Stimulated activated naive CD8-positive, alpha-beta T cell treated with anti-CD3 and anti-CD28 coated beads, Interleukin-15, Interleukin-2, amounts not matched to agents 100 U/mL and 50 U/mL, for 24 hours (primary cell): ENCODE results near the gene TNFSF4.
"Not testable (repeated sequence)": the region's sequence is repeated elsewhere in the genome, so short reads cannot be mapped to it uniquely, and the experiment has no call there.

Source experiments
- ATAC-seq: fragments of 150-1000 bp; cut with Tn5 transposase; one replicate; pipeline ENCODE4 v1.10.0; 2021
- DNase-seq: peaks from one replicate; pipeline ENCODE4 v3.0.0; 2021

Gene TNFSF4

DNA sequence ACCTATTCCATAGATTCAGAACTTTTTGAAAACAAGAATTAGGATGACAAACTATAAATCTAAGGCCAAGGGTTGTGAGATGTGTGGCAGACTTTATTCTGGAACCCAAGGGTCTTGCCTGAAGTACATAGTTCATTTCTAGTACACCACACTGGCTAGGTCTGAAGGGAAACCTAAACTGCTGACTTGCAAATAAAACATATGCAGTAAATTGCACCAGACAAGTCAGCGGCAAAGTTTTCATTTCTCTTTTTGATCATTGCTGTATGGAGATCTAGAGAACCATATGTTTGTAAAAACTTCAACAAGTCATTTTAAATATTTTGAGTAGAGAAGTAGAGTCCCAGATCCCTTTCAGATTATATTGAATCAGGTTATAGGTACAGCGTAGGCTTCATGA, 43.9 kb downstream of the TNFSF4 start:
- ATAC-seq: no peak

DNA sequence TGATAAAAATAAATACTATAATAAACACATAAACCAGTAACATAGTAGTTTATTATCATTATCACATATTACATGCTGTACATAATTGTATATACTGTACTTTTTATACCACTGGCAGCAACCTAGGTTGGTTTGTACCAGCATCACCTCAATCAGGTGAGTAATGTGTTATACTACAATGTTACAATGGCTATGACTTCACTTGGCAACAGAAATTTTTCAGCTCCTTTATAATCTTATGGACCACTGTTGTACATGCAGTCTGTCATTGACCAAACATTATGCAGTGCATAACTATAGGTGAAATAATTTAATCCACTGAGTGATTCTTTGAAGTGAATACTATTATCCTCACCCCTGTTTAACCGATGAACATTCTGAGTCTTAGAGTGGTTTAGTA, 44.5 kb downstream of the TNFSF4 start:
- ATAC-seq: no peak

More for the DNA sequence above, 43.9 kb downstream of the TNFSF4 start:
- no peak for DNase-seq

DNA sequence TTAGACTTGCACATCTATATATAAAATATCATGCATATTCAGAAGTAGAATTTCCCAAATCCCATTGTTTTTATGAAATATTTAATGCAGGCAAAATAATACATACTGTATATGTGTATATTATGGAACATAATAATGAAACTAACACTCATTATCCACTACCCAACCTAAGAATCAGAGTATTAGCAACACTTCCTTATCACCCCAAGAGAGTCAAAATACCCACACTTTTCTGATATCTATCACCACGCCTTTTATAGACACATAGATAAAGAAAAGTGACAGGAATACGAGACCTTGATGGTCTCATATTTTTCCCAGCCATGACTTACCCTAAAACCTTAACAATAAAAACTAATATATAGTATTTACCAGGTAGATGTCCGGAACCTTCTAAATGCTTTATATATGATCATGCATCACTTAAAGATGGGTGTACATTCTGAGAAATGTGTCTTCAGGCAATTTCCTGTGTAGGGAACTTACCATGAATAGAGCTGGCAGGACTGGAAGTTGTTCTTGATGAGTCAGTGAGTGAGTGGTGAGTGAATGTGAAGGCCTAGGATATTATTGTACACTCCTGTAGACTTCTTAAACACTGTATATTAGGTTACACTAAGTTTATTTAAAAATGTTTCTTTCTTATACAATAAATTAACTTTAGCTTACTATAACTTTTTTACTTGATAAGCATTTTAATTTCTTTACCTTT, 45.5 kb downstream of the TNFSF4 start:
- DNase-seq (no peak), ATAC-seq (peak; percentile 77)

More for the DNA sequence above, 44.5 kb downstream of the TNFSF4 start:
- DNase-seq: no peak

DNA sequence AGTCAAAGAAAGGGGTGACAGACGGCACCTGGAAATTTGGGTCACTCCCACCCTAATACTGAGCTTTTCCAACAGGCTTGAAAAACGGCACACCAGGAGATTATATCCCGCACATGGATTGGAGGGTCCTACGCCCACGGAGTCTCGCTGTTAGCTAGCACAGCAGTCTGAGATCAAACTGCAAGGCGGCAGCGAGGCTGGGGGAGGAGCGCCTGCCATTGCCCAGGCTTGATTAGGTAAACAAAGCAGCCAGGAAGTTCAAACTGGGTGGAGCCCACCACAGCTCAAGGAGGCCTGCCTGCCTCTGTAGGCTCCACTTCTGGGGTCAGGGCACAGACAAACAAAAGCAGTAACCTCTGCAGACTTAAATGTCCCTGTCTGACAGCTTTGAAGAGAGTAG, 53.2 kb downstream of the TNFSF4 start:
- not testable (repeated sequence) for DNase-seq, ATAC-seq

DNA sequence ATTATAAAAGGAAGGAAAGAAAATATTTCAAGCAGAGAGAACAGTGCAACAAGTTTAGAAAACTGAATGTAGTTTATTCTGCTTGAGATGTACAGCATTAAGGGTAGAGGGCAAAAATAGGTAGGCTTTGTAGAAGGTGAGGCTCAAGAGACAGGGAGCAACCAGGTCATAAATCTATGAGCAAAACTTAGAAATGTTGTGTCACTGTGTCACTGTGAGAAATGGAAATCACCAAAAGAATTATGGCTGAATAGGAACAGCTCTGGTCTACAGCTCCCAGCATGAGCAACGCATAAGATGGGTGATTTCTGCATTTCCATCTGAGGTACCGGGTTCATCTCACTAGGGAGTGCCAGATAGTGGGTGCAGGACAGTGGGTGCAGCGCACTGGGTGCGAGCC, 53.6 kb downstream of the TNFSF4 start:
- DNase-seq (no peak), ATAC-seq (no peak)

DNA sequence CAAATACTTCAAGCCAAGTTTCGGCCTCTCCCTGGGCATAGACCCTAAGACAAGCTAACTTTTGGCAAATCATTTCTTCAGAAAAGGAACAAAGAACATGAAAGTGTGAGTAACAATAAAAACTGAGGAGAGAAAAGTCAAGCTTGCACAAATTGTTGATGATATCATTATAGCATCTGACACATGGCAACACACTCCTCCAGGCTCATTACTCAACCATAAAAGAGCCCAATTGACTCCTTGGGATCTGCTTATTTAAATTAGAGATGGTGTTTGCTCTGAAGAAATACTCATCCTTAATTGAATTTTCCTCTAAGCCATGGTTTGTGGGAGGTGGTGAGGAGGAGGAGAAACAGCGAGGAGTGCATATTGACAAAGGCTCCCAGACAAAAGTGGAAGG, 54.5 kb downstream of the TNFSF4 start:
- ATAC-seq (no peak), DNase-seq (no peak)

DNA sequence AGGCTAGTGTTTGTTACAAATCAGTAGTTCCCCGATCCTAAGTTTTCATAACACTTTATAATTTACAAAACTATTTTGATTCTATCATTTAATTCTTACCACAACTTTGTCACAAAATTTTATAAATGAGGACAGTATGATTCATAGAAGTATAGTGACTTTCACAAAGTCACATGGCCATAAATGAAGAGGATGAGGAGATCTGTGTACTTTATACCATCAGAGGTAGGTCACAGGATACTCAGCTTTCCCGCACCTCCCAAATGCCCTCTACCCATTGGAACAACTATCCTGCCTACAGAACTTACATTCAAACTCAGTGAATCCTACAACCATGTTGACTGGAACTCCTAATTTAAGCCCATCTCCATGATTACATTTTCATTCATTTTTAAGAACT, 56.3 kb downstream of the TNFSF4 start:
- DNase-seq: no peak
- ATAC-seq: no peak

DNA sequence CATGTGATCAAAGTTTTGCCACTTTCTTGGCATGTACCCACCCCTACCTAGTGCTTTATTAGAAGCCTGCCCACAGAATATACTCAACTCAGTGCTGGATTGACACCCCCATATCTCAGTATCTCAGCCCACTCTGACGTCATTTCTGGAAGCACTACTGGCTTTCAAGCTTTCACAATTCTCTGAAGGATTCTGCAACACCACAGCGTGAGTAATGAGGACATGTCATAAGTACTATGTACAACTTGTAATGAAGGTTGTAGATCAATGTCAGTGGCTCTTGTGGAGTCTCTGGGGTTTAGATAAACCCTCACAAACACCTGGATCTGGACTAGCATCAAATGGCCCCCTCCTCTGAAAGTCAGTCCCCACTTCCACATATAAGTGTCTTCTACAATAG, 57.2 kb downstream of the TNFSF4 start:
- DNase-seq: no peak
- peak; percentile 55 for ATAC-seq

DNA sequence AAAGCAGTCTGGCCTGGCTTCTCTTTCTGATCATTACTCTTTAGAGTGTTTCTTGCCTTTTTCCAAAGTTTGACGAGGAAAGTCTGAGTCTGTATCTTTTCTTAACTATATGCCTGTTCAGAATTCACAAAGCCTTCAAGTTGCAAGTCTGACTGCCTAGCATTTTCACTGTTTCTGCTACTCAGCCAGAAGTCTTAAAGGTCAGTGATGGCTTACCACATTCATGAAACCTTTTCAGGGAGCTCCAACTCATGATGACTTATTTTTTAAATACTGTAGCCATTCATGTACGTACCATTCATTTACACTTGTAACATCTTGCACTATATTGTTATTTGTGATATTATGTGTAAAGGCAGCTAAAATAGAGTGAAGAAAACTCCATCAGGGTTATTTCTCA, 58.2 kb downstream of the TNFSF4 start:
- DNase-seq (no peak), ATAC-seq (peak; percentile 40)

DNA sequence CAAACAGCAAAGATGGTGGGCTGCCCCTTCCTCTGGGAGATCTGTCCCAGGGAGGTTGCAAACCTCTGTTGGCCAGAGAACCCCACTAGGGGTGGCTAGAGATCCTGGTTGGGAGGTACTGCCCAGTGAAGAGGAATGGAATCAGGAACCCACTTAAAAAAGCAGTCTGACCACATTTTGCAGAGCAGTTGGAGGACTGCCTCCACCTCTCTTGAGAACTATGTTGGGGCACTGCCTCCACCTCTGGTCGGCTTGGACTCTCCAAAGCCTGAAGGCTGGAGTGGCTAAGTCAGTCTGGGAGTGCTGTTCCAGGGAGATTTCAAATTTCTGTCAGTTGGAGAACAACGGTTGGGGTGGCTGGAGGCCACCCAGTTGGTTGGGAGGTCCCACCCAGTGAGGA, 58.6 kb downstream of the TNFSF4 start:
- ATAC-seq: no peak
- DNase-seq: no peak

DNA sequence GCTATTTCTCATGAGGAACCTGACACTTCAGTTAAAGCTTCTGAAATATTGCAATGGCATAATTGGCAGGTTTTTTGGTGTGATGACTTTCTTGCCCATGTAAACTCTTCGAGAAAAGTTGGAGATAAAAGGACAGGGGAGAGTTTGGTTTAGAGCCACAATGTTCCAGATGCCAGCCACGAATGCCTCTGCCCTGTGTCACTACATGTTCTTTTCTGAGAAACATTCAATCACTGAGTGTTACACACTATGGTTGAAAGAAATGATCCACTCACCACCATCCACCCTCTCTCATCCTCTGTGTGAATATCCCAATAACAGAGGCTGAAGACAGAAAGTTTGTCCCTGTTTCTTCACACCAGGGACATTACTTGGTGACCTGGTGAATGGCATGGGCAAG, 66.4 kb downstream of the TNFSF4 start:
- ATAC-seq: no peak
- DNase-seq: no peak

DNA sequence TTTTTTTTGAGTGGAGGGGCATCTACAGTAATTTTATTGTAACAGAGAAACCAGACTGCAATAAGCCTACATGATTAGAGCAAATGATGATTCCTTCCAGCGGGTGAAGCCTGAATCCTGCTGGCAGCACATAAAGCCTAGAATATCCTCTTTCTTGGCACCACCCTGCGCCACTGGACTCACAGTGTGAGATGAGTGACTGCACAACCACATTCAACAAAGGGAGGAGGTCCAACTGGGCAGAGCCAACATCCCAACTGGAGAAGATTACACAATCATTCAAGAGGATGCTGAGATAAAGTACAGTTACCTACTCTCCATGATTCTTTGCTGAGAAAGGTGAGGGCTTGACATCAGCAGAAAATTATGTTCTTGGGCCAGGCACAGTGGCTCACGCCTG, 67.4 kb downstream of the TNFSF4 start:
- no peak for ATAC-seq
- DNase-seq: no peak

DNA sequence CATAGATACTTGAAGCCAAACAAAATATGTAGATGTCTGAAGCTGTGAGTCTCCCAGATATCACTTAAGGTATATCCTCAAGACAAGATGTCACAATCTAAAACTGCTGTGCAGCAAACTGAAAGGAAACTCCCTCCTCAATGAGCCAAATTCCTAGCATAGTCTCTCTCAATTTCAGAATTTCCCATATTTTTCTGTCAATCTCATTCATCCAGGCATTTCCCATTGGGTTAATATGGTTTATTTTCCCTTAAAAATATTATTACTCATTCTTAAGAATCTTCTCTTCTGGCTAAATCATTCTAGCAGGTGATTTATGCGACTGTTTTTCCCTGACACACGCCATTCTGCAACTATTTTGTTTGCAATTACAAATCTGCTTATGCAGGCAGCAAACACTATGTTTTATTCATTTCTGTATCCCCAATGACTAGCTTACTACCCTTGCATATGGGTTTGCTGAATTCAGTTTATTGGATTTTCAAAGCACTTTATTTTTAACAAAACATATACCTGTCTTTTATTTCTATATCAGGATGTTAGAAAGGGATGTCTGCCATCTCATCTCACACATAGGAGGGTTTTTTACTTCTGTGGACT, 69.9 kb downstream of the TNFSF4 start:
- DNase-seq (no peak), ATAC-seq (no peak)

DNA sequence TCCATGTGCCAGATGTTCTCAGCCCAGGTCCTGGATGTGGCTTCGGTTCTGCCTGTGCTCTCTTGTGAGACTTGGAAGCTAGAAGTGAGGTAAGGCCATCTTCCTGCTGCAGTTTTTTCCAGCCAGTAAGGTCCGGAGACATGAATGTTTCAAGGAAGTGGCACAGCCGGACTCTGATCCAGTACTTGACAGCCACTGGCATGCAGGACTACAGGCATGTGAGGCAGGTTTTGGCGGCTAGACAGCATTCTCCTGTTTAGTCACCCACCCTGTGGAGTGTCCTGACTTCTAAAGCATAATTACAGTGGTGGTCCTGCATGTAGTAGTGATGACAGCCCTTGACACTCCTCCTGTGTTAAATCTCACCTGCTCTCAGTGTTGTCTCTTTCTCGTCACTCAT, 72.3 kb downstream of the TNFSF4 start:
- ATAC-seq: no peak
- no peak for DNase-seq

DNA sequence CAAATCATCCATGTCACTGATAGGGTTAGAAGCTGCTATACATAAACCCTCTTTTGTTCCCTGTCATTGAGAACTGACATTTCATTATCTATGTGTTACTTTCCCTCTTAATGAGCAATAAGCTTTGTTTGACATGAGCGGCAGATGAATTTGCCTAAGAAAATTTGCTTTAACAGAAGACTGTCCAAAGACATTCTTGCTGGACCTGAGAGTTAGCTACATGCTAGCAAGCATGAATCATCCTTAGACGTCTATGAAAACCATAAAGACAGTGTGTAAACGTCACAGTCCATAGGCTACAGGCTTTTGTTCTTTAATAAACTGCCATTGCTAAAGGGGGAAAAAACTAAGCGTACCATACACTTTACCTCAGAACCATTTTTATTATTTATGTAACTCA, 73.1 kb downstream of the TNFSF4 start:
- ATAC-seq (no peak), DNase-seq (no peak)
